HuH-7 (cell line): Measurements from ENCODE around the gene ZNF579.
A peak's percentile ranks its signal among the peaks of the same experiment; 100 is the strongest.

ENCODE experiments used
- DNase-seq: peaks from one replicate; pipeline ENCODE4 v3.0.0; 2011; ENCODE audit warnings: low spot score

The ZNF579 gene

GRCh38 chr19:55567708-55568328 lies 12.8 kb downstream of the ZNF579 start:
- DNase-seq: no peak

- no peak for DNase-seq
These were observed 13.8 kb downstream of the ZNF579 start for GRCh38 chr19:55566823-55567222.

GRCh38 chr19:55563261-55563690 lies 17.4 kb downstream of the ZNF579 start:
- DNase-seq: no peak

- no peak for DNase-seq
These were observed 21.0 kb downstream of the ZNF579 start for GRCh38 chr19:55559684-55560083.

- no peak for DNase-seq
These were observed 25.9 kb downstream of the ZNF579 start for GRCh38 chr19:55554741-55555152.

- DNase-seq: no peak
These were observed 26.3 kb downstream of the ZNF579 start for GRCh38 chr19:55554302-55554701.

- DNase-seq: no peak
These were observed 27.1 kb downstream of the ZNF579 start for GRCh38 chr19:55553217-55554182.

GRCh38 chr19:55552620-55553019 lies 28.0 kb downstream of the ZNF579 start:
- DNase-seq: no peak

GRCh38 chr19:55552206-55552605 lies 28.4 kb downstream of the ZNF579 start:
- no peak for DNase-seq

GRCh38 chr19:55550321-55550650 lies 30.4 kb downstream of the ZNF579 start:
- DNase-seq: no peak

GRCh38 chr19:55549500-55550320 lies 30.9 kb downstream of the ZNF579 start:
- peak; percentile 64 for DNase-seq

- DNase-seq: no peak
These were observed 33.6 kb downstream of the ZNF579 start for GRCh38 chr19:55546822-55547614.

- no peak for DNase-seq
These were observed 34.6 kb downstream of the ZNF579 start for GRCh38 chr19:55546011-55546410.

GRCh38 chr19:55545443-55545842 lies 35.2 kb downstream of the ZNF579 start, which contains the start of gene SBK3:
Gene SBK3, minus strand, starts transcription at chr19:55545543. Its CDS starts 0 bp downstream, at chr19:55545543.
- DNase-seq: no peak

- no peak for DNase-seq
These were observed 35.7 kb downstream of the ZNF579 start for GRCh38 chr19:55544776-55545439.

- DNase-seq: no peak
These were observed 36.6 kb downstream of the ZNF579 start for GRCh38 chr19:55544014-55544413.

- DNase-seq: no peak
These were observed 37.1 kb downstream of the ZNF579 start for GRCh38 chr19:55543567-55543966.

GRCh38 chr19:55542292-55542855 lies 38.3 kb downstream of the ZNF579 start:
- DNase-seq: no peak

GRCh38 chr19:55541091-55541490 lies 39.6 kb downstream of the ZNF579 start:
- no peak for DNase-seq

- no peak for DNase-seq
These were observed 40.0 kb downstream of the ZNF579 start for GRCh38 chr19:55540619-55541018.
